Endothelial cell (in vitro differentiated cells): ENCODE measurements around the gene ZMYND19. TPM values are rescaled to one million over a fixed set of nuclear protein-coding genes. Genes with fewer than 3 reads are reported as not detected.

Experiments used
- DNase-seq: peaks from one replicate; pipeline ENCODE4 v3.0.0; 2021; ENCODE audit warnings: low spot score
- H3K27ac Mint-ChIP-seq: one replicate; pipeline ENCODE4 v1.8.0; 2021; ENCODE audit warnings: mixed read lengths, inconsistent platforms; ENCODE audit not compliant: unreplicated experiment
- H3K27me3 Mint-ChIP-seq: one replicate; pipeline ENCODE4 v1.8.0; 2021; ENCODE audit warnings: mild to moderate bottlenecking, moderate library complexity, mixed read lengths, inconsistent platforms; ENCODE audit not compliant: unreplicated experiment
- H3K36me3 Mint-ChIP-seq: one replicate; pipeline ENCODE4 v1.8.0; 2021; ENCODE audit warnings: mild to moderate bottlenecking, low read depth, mixed read lengths, inconsistent platforms; ENCODE audit not compliant: unreplicated experiment
- H3K4me1 Mint-ChIP-seq: one replicate; pipeline ENCODE4 v1.8.0; 2021; ENCODE audit warnings: mild to moderate bottlenecking, mixed read lengths, inconsistent platforms; ENCODE audit not compliant: unreplicated experiment
- H3K4me3 Mint-ChIP-seq: one replicate; pipeline ENCODE4 v1.8.0; 2021; ENCODE audit warnings: mild to moderate bottlenecking, mixed read lengths, inconsistent platforms; ENCODE audit not compliant: unreplicated experiment
- H3K9me3 Mint-ChIP-seq: one replicate; pipeline ENCODE4 v1.8.0; 2021; ENCODE audit warnings: mixed read lengths, inconsistent platforms; ENCODE audit not compliant: unreplicated experiment
- long read RNA-seq: library from polyadenylated mRNA; unstranded; transcript quantifications from one replicate; pipeline ENCODE4 v2.0.0, GENCODE V29; 2020; ENCODE audit not compliant: unreplicated experiment
- total RNA-seq: library from RNA; stranded (reverse); fragmentation: NEBNext Ultra II Directional; extraction: Animal tissue kit (Norgen Biotek cat#: 25700); gene quantifications from one replicate; pipeline ENCODE4 v1.2.1, GENCODE V29; 2021; ENCODE audit not compliant: unreplicated experiment
- TF ChIP-seq, protein P1 (sequence below): fragments of 200-600 bp; sonication (generic); IDR thresholded peaks from one replicate; pipeline ENCODE4 v1.5.0; 2021; ENCODE audit warnings: antibody characterized with exemption; ENCODE audit not compliant: unreplicated experiment

The ZMYND19 gene
- total RNA-seq = 25.6 TPM
- long read RNA-seq = 0 reads

DNA sequence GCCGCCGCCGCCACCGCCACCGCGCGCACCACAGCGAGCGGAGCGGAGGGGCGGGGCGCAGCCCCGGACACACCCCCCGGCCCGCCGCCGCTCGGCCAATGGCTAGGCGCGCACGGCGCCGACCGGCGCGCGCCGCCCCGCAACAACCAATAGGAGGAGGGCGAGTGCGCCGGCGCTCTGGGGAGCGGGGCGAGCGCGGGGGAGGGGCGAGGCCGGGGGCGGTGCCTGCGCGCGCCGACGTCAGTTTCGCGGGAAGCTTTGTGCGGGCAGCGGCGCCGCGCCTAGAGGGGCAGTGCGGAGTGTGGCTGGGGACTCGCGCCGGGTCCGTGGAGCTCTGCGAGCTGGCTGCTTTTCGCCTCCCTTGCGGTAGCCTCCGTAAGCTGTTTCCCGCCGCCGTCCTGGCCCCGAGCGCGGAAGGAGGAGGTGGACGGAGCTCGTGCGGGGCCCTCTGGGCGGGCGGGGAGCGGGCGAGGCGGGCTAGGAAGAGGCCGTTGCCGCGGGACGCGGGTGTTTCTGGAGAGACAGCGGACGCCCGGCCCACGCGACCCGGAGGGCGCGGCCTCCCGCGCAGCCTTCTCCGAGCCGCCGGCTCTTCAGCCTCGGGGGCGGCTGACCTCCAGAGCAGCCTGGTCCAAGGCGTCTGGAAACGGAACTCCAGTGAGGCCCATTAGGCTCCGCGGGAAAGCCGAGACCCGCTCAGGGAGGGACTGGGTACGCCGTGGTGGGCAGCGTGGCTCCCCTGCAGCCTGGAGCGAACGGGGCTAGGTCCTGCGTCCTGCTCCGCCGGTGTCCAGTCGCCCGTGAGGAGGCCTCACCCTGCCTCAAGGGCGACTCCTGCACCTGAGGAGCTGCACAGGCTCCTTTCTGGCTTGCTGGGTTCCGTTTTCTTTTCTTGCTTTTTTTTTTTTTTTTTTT is at the start of gene ZMYND19:
ZMYND19 (minus strand) TSS at position 44 of the 915 bp plus-strand sequence. CDS start 249 bp downstream, outside the sequence.
- Mint-ChIP-seq H3K27me3 (peaks cover 14% of the 10 kb centered on the region), H3K4me3 (peak within 1 kb of the TSS; percentile 95), H3K9me3 (no peaks in the 10 kb centered on the region), H3K27ac (peak within 1 kb of the TSS; percentile 61), H3K4me1 (no peaks in the 10 kb centered on the region), H3K36me3 (peaks cover 19% of the 10 kb centered on the region)
- peak; percentile 94 for DNase-seq
- TF ChIP-seq, protein P1, sequence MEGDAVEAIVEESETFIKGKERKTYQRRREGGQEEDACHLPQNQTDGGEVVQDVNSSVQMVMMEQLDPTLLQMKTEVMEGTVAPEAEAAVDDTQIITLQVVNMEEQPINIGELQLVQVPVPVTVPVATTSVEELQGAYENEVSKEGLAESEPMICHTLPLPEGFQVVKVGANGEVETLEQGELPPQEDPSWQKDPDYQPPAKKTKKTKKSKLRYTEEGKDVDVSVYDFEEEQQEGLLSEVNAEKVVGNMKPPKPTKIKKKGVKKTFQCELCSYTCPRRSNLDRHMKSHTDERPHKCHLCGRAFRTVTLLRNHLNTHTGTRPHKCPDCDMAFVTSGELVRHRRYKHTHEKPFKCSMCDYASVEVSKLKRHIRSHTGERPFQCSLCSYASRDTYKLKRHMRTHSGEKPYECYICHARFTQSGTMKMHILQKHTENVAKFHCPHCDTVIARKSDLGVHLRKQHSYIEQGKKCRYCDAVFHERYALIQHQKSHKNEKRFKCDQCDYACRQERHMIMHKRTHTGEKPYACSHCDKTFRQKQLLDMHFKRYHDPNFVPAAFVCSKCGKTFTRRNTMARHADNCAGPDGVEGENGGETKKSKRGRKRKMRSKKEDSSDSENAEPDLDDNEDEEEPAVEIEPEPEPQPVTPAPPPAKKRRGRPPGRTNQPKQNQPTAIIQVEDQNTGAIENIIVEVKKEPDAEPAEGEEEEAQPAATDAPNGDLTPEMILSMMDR = no peak

DNA sequence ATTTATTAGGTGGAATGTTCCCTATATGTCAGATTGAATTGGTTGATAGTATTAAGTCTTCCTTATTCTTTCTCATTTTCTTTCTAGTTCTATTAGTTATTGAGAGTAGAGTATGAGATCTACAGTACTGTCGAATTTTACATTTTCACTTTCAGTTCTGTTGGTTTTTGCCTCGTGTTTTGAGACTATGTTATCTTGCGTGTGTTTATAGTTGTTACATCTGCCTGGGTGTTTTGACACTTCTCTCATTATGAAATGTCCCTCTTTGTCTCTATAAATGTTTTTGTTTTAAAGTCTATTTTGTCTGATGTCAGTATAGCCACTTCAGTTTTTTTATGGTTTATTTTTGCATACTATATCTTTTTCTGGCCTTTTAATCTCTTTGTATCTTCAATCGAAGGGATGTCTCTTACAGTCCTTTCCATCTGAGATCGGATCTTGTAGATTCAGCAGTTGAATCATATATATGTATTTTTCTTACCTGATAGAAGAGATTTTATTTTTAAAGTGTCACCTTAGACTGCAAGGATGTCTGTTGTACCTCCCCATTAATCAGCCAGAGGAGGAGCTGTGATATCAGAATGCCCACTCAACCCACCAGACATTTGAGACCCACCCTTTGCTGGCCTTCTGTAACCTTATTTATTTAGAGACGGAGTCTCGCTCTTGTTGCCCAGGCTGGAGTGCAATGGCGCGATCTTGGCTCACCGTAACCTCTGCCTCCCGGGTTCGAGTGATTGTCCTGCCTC is 49.2 kb upstream of the ZMYND19 start:
- peaks cover 9% of the 10 kb centered on the region for H3K36me3 Mint-ChIP-seq
- TF ChIP-seq, protein P1 = no peak
- H3K27ac Mint-ChIP-seq = no peak overlapping the region
- peaks cover 3% of the 10 kb centered on the region for H3K27me3 Mint-ChIP-seq
- DNase-seq = no peak
- no peak overlapping the region for H3K4me3 Mint-ChIP-seq
- no peaks in the 10 kb centered on the region for H3K4me1 Mint-ChIP-seq
- no peaks in the 10 kb centered on the region for H3K9me3 Mint-ChIP-seq

DNA sequence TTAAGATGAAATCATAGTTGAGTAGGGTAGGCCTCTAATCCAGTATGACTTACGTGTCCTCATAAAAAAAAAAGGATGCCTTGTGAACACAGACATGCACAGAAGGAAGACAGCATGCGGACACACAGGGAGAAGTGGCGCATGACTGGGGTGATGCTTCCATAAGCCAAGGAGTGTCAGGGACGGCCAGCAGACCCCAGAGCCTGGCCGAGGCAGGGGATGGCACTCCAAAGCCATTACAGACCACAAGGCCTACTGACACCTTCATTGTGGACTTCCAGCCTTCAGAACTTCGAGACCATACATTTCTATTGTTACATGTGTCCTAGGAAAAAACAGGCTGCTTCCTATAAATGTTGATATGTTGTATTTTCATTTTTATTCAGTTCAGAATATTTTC is 48.4 kb upstream of the ZMYND19 start:
- TF ChIP-seq, protein P1 = no peak
- H3K4me1 Mint-ChIP-seq = no peaks in the 10 kb centered on the region
- no peaks in the 10 kb centered on the region for H3K9me3 Mint-ChIP-seq
- H3K36me3 Mint-ChIP-seq = peaks cover 5% of the 10 kb centered on the region
- no peak overlapping the region for H3K27ac Mint-ChIP-seq
- H3K27me3 Mint-ChIP-seq = peaks cover 3% of the 10 kb centered on the region
- H3K4me3 Mint-ChIP-seq = no peak overlapping the region
- no peak for DNase-seq

DNA sequence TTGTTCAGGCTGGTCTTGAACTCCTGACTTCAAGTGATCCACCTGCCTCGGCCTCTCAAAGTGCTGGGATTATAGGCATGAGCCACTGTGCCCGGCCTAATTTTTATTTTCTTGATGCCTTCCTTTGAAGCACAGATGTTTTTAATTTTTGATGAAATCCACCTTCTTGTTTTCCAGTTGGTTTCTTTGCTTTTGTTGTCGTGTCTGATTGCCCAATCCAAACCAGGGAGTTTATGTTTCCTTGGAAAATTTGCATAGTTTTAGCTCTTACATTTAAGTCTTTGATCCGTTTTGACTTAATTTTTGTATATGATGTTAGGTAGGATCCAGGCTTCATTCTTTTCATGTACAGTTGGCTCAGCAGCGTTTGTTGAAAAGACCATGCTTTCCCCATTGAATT is 43.7 kb upstream of the ZMYND19 start:
- Mint-ChIP-seq H3K27me3 (peaks cover 1% of the 10 kb centered on the region), H3K36me3 (no peaks in the 10 kb centered on the region), H3K9me3 (no peaks in the 10 kb centered on the region), H3K4me1 (peaks cover 27% of the 10 kb centered on the region), H3K4me3 (no peak overlapping the region), H3K27ac (no peak overlapping the region)
- DNase-seq = no peak
- TF ChIP-seq, protein P1 = no peak
